Karpas-422 (cell line): ENCODE measurements around the gene S1PR3. TPM values are rescaled to one million over a fixed set of nuclear protein-coding genes. Genes with fewer than 3 reads are reported as not detected.

ENCODE experiments used
- DNase-seq: peaks from one replicate; pipeline ENCODE4 v3.0.0-alpha.2; 2015
- H2AFZ ChIP-seq: fragments of 200-600 bp; sonication (generic); 2 replicates; pipeline ENCODE4 v1.6.1; 2014; ENCODE audit warnings: antibody characterized with exemption, low read length, mixed read lengths
- H3K27ac ChIP-seq: fragments of 200-600 bp; sonication (generic); 2 replicates; pipeline ENCODE4 v1.5.1; 2014; ENCODE audit warnings: mild to moderate bottlenecking, low read length, moderate library complexity
- H3K27me3 ChIP-seq: fragments of 200-600 bp; sonication (generic); 2 replicates; pipeline ENCODE4 v1.6.1; 2014; ENCODE audit warnings: low read length, mixed read lengths
- H3K36me3 ChIP-seq: fragments of 200-600 bp; sonication (generic); 2 replicates; pipeline ENCODE4 v1.6.1; 2014; ENCODE audit warnings: low read length, mixed read lengths; ENCODE audit not compliant: insufficient read depth
- H3K4me1 ChIP-seq: fragments of 200-600 bp; sonication (generic); 2 replicates; pipeline ENCODE4 v1.6.1; 2014; ENCODE audit warnings: mild to moderate bottlenecking, low read length, mixed read lengths
- H3K4me2 ChIP-seq: fragments of 200-600 bp; sonication (generic); 2 replicates; pipeline ENCODE4 v1.6.1; 2014; ENCODE audit warnings: low read length, low read depth, mild to moderate bottlenecking; ENCODE audit not compliant: poor library complexity, severe bottlenecking
- H3K4me3 ChIP-seq: fragments of 200-600 bp; sonication (generic); 2 replicates; pipeline ENCODE4 v1.5.1; 2014; ENCODE audit warnings: mild to moderate bottlenecking, antibody characterized with exemption, low read length, mixed read lengths
- H3K79me2 ChIP-seq: fragments of 200-600 bp; sonication (generic); 2 replicates; pipeline ENCODE4 v1.6.1; 2014; ENCODE audit warnings: mild to moderate bottlenecking, low read length, mixed read lengths
- H3K9ac ChIP-seq: fragments of 200-600 bp; sonication (generic); 2 replicates; pipeline ENCODE4 v1.6.0; 2014; ENCODE audit warnings: low read length
- H3K9me2 ChIP-seq: fragments of 200-600 bp; sonication (generic), shearing (Covaris generic); replicated peaks from 2 replicates; pipeline ENCODE4 v1.6.0; 2014; ENCODE audit warnings: mild to moderate bottlenecking, low read length, moderate library complexity; ENCODE audit not compliant: insufficient read depth
- H3K9me3 ChIP-seq: fragments of 300-700, 200-600 bp; sonication (generic); 2 replicates; pipeline ENCODE4 v1.6.1; 2014; ENCODE audit warnings: low read length, mixed read lengths
- H4K20me1 ChIP-seq: fragments of 200-600 bp; sonication (generic); 2 replicates; pipeline ENCODE4 v1.6.1; 2014; ENCODE audit warnings: mild to moderate bottlenecking, antibody characterized with exemption, low read length, low read depth; ENCODE audit not compliant: insufficient read depth
- total RNA-seq: library from RNA; depleted of rRNA; stranded (reverse); fragments of >200 nt; shearing (Covaris generic); gene quantifications from 2 replicates; pipeline ENCODE4 v1.2.3, GENCODE V29; 2014; ENCODE audit warnings: low replicate concordance; rRNA removed

S1PR3 gene
- total RNA-seq, 1 experiment from 2014 or later, result not detected

- Histone ChIP-seq H3K9ac (no peak overlapping the region), H3K9me3 (no peaks in the 10 kb centered on the region), H2AFZ (no peak overlapping the region), H3K4me1 (no peaks in the 10 kb centered on the region), H3K79me2 (no peaks in the 10 kb centered on the region), H3K36me3 (no peaks in the 10 kb centered on the region), H3K27me3 (no peaks in the 10 kb centered on the region), H3K4me3 (no peak overlapping the region), H4K20me1 (no peaks in the 10 kb centered on the region), H3K4me2 (no peak overlapping the region), H3K27ac (no peak overlapping the region), H3K9me2 (no peaks in the 10 kb centered on the region)
- DNase-seq, result no peak
Measured at GRCh38 chr9:89052470-89053097, 61.3 kb downstream of the S1PR3 start.

- H3K9me2 ChIP-seq, result no peaks in the 10 kb centered on the region
- H3K4me1 ChIP-seq, result no peaks in the 10 kb centered on the region
- H3K9me3 ChIP-seq, result no peaks in the 10 kb centered on the region
- no peak overlapping the region for H3K27ac ChIP-seq
- no peaks in the 10 kb centered on the region for H3K36me3 ChIP-seq
- no peaks in the 10 kb centered on the region; the same call in 1 of the 2 replicates for H3K27me3 ChIP-seq
- H2AFZ ChIP-seq, result no peak overlapping the region
- H3K4me2 ChIP-seq, result no peak overlapping the region
- no peak overlapping the region for H3K9ac ChIP-seq
- no peaks in the 10 kb centered on the region for H4K20me1 ChIP-seq
- no peaks in the 10 kb centered on the region for H3K79me2 ChIP-seq
- no peak overlapping the region for H3K4me3 ChIP-seq
- DNase-seq, result no peak
Measured at GRCh38 chr9:89053301-89053700, 62.0 kb downstream of the S1PR3 start.

Other genes starting within 250 kb of the S1PR3 start
- gene SHC3, start 187.3 kb downstream of the S1PR3 start, total RNA-seq, result 0.04 TPM in 1 of 2 replicates, not detected in the other